GM19468 (cell line): ENCODE measurements around the gene ABCB6.

Experiments
- ATAC-seq: cut with Tn5 transposase; IDR thresholded peaks from one replicate; pipeline ENCODE4 v1.9.1; 2021; ENCODE audit warnings: mild to moderate bottlenecking, moderate library complexity, moderate number of reproducible peaks; ENCODE audit not compliant: unreplicated experiment; ENCODE audit errors: extremely low read depth

ABCB6 gene

GRCh38 chr2:219199470-219200211 is 19.1 kb downstream of the ABCB6 start:
- ATAC-seq = no peak

DNA sequence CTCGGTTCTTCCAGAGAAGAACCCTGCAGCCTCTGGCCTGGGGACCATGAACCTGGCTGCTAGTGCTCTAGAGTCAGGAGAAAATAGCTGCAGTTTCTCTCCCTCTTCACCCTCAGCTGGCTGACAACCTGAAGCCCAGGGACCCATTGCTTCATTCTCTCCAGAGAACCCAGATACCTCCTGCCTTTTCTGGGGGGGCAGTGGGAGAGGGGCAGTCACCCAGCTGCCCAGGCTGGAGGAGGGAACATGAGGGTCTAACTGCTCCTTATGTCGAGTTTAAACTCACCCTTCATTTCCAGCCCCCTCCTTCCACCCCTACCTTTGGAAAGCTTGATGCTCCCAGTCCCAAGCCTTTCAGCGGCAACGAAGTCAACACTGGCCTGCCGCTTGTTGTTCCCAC is 19.8 kb downstream of the ABCB6 start:
- no peak for ATAC-seq

GRCh38 chr2:219197388-219197787 is 21.4 kb downstream of the ABCB6 start:
- no peak for ATAC-seq

GRCh38 chr2:219186754-219187456 is 31.9 kb downstream of the ABCB6 start:
- ATAC-seq = no peak

DNA sequence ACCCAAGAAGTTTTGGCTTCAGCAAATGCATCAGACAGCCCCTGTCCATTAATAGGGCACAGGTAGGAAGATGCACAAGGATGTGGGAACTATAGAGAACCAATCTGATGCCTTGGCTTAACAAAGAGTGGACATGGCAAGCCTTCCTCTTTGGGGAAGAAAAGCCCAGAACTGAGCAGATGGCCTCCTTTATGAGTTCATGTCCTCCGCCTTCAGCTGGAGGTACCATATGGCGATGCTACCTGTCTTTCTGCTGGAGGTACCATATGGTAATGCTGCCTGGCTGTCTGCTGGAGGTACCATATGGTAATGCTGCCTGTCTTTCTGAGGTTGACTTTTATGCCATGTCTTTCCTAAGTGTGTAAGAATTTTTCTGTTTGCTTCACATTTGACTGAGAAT is 34.6 kb downstream of the ABCB6 start:
- no peak for ATAC-seq

DNA sequence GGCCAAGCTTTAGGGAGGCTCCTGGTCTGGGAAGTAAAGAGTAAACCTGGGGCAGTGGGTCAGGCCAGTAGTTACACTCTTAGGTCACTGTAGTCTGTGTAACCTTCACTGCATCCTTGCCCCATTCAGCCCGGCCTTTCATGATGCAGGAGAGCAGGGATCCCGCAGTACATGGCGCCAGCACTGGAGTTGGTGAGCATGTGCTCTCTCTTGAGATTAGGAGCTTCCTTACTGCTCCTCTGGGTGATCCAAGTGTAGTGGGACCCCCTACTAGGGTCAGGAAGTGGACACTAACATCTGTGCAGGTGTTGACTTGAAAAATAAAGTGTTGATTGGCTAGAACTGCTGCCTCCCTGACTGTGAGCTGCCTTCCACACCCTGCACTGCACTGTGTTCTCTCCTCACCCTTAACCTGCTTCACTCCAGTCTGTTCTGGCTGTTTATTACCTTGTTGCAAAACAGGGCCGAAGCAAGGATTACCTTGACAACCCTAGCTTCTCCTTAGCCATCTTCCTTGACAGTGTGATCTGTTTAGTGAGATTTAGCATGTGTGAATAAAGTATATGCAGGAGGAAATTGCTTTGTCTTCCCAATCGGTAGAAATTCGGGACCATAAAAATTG is 35.5 kb downstream of the ABCB6 start:
- no peak for ATAC-seq

DNA sequence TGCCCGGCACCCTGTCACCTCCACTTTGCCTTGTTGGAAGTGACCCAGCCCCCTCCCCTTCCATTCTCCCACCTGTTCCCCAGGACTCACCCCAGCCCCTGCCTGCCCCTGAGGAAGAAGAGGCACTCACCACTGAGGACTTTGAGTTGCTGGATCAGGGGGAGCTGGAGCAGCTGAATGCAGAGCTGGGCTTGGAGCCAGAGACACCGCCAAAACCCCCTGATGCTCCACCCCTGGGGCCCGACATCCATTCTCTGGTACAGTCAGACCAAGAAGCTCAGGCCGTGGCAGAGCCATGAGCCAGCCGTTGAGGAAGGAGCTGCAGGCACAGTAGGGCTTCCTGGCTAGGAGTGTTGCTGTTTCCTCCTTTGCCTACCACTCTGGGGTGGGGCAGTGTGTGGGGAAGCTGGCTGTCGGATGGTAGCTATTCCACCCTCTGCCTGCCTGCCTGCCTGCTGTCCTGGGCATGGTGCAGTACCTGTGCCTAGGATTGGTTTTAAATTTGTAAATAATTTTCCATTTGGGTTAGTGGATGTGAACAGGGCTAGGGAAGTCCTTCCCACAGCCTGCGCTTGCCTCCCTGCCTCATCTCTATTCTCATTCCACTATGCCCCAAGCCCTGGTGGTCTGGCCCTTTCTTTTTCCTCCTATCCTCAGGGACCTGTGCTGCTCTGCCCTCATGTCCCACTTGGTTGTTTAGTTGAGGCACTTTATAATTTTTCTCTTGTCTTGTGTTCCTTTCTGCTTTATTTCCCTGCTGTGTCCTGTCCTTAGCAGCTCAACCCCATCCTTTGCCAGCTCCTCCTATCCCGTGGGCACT is 36.2 kb downstream of the ABCB6 start:
- no peak for ATAC-seq

DNA sequence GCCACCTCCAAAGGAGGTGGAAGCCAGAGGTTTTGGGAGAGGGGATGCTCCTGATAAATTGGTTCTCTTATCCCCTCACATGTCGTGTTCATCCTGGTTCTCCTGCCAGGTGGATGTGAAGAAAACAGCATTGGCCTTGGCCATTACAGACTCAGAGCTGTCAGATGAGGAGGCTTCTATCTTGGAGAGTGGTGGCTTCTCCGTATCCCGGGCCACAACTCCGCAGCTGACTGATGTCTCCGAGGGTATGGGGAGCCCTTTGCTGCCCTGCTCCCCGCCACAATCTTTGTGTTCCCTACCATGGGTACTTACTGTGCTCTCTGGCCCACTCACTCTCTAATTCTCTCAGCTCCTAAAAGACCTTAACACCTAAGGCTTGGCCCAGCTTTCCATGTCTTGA is 37.2 kb downstream of the ABCB6 start:
- no peak for ATAC-seq

- ATAC-seq = no peak
These were observed 37.8 kb downstream of the ABCB6 start for GRCh38 chr2:219180961-219181360.

GRCh38 chr2:219179601-219180465 is 38.9 kb downstream of the ABCB6 start:
- ATAC-seq = no peak

DNA sequence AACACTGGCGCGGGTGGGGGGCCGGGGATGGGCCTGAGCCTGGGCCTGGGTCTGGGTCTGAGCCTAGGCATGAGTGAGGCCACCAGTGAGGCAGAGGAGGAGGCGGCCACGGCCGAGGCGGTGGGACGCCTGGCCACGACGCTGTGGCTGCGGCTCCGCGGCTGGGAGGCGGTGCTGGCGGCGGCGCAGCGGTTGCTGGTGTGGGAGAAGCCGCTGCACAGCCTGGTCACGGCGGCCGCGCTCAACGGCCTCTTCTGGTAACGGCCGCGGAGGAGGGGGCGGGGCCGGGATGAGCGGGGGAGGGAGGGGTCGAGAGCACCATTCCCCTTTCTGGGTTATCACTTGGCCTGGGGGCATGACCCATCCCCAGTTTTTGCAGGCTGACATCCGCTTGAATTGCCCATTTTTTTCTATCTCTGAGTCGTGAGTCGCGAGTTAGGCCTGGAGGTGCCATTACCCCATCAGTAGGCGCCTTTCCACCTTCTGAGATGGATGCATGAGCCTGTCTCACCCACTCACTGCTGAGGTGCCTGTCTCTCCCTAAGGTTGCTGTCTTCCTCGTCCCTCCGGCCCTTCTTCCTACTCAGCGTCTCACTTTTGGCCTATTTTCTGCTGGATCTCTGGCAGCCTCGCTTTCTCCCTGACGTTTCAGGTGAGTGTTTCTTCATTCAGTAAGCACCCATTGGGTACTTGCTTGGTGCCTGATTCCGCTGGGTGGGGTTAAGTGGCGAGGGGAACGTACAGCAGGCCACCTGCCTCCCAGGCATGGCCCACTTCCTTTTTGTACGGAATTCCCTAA is 40.2 kb downstream of the ABCB6 start:
- peak; percentile 4 for ATAC-seq

DNA sequence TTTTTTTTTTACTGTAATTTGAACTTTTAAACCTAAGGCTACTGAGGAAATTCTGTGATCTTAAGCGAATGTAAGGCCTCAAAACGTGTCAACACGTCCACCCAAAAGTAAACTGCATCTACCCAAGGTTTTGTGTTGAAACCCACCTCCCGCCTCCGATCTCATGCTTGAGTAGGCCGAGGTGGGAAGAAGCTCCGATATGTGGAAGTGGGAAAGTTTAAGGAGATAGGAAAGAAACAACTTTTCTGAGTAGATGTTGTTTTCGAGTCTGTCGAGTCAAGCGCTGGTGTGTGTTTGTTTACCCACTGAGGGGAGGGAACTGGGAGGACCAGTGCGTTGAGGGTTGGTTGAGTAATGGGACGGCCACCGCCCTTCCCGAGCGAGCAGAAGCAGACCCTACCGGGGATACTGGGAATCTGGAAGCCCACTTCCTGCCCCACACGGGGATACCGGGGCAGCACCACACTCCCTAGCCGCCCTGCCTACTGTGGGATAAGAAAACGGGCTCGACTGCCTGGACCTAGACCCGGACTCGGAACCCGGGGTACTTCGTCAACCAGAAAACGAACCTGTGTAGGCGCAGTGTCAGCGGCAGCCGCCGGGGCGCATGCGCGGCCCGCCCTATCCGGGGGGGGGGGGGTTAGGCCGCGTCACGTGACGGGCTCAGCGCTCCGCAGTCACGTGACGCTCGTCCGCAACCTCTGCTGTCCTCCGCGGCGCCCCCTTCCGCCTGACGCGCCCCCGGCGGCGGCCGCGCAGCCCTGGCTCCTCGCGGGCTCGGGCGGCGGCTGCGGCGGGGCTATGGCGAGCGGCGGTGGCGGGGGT is 41.0 kb downstream of the ABCB6 start, which contains the start of gene RETREG2:
RETREG2 (plus strand) TSS at position 724 of the 825 bp plus-strand sequence; CDS start at position 802, 78 bp downstream.
- ATAC-seq = peak; percentile 8

DNA sequence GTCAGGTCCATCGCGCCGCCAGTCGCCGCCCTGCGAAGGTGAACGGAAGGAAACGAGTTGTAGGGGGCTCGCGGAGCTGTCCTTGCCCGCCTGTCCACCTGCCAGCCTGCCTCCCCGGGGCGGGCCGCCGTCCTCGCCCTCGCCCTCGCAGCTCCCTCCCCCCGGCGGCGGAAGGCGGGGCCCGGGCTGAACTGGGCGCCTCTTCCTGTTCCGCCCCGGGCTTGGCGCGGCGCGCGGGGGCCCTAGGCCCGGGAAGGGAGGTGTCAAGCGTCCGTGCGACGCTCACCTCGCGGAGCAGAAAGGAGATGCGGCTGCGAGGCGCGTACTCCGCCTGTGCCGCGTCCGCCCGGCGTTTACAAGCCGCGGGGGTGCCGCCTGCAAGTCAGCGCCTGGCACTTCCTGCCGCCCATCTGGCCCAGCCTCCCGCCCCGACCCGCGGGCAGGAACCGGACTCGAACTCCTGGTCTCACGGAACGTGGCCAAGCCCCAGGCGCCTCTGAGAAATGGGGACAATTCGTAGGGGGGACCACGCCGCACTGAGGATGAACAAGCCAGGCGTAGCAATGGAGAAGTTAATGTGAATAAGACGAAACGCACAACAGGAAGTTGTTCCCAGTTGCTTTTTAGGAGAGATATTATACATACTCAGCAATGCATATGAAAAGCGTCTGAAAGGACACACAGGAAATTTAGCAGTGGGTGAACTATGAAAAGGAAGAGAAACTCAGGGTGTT is 41.8 kb downstream of the ABCB6 start, which contains the start of gene CNPPD1:
CNPPD1 (minus strand) TSS at position 108 of the 734 bp plus-strand sequence; CDS start at position 11, 97 bp downstream.
- ATAC-seq = peak; percentile 42

DNA sequence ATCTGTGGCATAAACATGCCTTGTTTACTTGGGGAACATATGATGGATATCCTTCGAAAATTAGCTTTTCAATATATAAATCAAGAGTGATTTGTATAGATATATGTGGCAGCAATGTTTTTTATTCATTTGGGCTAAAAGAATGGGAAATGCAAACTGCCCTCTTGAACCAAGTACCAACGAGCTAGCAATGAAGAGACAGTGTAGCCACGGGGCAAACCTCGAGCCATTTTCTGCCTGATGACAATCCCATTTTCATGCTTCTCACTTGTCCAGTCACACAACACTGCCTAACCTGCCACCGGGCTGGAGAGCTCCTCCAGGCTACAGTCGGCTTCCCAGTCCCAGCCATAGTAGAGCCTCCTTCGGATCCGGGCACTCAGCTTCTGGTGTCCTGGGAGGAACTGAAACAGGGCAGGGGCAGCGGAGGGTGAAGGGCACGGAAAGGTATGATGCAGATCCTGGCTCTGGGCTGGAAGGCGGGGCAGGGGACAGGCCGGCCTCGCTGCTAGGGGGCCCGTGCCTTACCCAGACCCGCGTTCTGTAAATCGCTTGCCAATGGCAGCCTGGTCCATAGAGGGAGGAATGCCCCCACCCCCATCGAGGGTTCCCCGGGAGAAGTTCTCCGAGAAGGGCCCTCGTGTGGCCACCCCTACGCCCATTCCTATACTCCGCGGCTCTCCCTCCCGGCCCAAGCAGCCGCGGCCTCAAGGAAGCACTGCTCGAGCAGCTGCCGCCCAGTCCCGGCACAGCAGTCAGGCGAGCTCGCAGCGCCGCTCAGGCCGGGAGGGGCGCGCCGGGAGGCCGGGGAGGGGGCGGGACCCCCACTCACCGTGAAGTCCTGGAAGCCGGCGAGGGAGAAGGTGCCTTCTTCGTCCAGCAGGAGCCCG is 42.6 kb downstream of the ABCB6 start:
- ATAC-seq = no peak

DNA sequence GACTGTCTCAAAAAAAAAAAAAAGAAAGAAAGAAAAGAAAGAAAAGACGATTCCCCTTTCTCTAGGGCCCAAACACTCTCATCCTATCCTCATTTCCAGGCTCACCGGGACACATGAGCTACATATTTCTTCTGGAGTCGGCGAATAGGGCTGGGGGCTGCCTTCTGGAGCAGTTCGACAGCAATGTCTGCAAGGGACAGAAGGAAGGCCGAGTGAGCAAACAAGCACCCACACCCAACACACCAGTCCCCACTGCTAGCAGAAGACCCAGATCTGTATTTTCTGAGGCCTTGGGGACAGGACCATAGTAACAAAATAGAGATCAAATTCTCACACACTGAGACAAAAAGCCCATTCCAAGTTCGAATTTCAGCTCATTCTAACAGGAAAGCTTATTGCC is 43.3 kb downstream of the ABCB6 start:
- no peak for ATAC-seq

DNA sequence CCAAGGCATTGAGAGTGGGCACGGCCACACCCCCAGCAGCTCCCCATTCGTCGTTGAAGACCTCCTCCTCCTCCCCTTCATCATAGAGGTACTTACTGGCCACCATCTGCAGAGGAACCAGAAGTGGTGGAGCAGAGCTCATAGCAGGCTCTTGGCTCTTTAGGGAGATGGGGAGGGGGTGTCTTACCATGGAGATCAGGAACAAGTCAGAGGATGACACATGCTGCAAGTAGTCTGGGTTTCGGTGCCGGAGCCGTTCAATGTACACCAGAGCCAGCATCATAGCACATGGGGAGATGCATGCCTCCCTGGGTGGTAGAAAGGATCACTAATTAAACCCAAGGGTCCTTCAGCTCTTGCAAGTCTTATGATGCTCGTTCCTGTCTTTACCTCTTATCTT is 44.0 kb downstream of the ABCB6 start:
- ATAC-seq = no peak
